B cell (primary cell): ENCODE data around the gene CYP2A6. TPM values are rescaled to one million over a fixed set of nuclear protein-coding genes. Genes with fewer than 3 reads are reported as not detected.
"Not testable (repeated sequence)": the region's sequence is repeated elsewhere in the genome, so short reads cannot be mapped to it uniquely, and the experiment has no call there.

Source experiments
- ATAC-seq: fragments of 200-7000 bp; cut with Tn5 transposase; one replicate; pipeline ENCODE4 v1.10.0; 2021; ENCODE audit warnings: low read depth, mild to moderate bottlenecking, moderate number of reproducible peaks, moderate library complexity
- CTCF ChIA-PET: fragments of 350-600 bp; sonication (Branson Sonifier 250); formaldehyde crosslinking; loops from one replicate; lab custom pipeline; 2021; ENCODE audit warnings: antibody characterized with exemption, inconsistent platforms; lab: Charles Lee
- POLR2A ChIA-PET: fragments of 350-600 bp; sonication (Branson Sonifier 250); formaldehyde crosslinking; loops from one replicate; lab custom pipeline; 2021; ENCODE audit warnings: antibody characterized with exemption; lab: Charles Lee
- DNase-seq: peaks from one replicate; pipeline ENCODE4 v3.0.0; 2013
- H2AFZ ChIP-seq: 2 replicates; pipeline ENCODE4 v1.6.1; 2012; ENCODE audit warnings: mild to moderate bottlenecking, low read depth, low read length; ENCODE audit not compliant: insufficient read depth, poor library complexity, severe bottlenecking
- H3K27ac ChIP-seq, 2 donors: 1 replicate in 1 of 2; 2 replicates in 1 of 2; pipeline ENCODE4 v1.5.1; 2012 to 2013; ENCODE audit warnings: low read length in 2 of 2, mild to moderate bottlenecking in 2 of 2, moderate library complexity in 1 of 2
- H3K27me3 ChIP-seq, 4 experiments: fragments of 200-600 bp in 1 of 4; sonication (generic) in 1 of 4; replicated peaks in 1 of 4; 1 replicate in 2 of 4; 2 replicates in 2 of 4; pipeline versions ENCODE4 v1.6.1 to v1.7.0; 2013 to 2016; ENCODE audit warnings: low read length in 3 of 4, mild to moderate bottlenecking in 2 of 4, mixed read lengths in 1 of 4, moderate library complexity in 1 of 4; ENCODE audit not compliant: insufficient read depth in 4 of 4, control insufficient read depth in 3 of 4; ENCODE audit errors: control extremely low read depth in 1 of 4
- H3K36me3 ChIP-seq, 2 experiments: replicated peaks in 1 of 2; 1 replicate in 1 of 2; 2 replicates in 1 of 2; pipeline versions ENCODE4 v1.6.1 to v1.7.1; 2013; ENCODE audit warnings: low read length in 1 of 2; ENCODE audit not compliant: insufficient read depth in 2 of 2, control insufficient read depth in 1 of 2; ENCODE audit errors: control extremely low read depth in 1 of 2, extremely low read depth in 1 of 2
- H3K4me1 ChIP-seq, 2 donors: fragments of 200-600 bp in 1 of 2; sonication (generic) in 1 of 2; 1 replicate in 1 of 2; 2 replicates in 1 of 2; pipeline versions ENCODE4 v1.5.1 to v1.6.1; 2013 to 2017; ENCODE audit warnings: low read length in 2 of 2; ENCODE audit not compliant: control insufficient read depth in 2 of 2, insufficient read depth in 2 of 2
- H3K4me2 ChIP-seq: replicated peaks from 2 replicates; pipeline ENCODE3; 2012; ENCODE audit warnings: mild to moderate bottlenecking, low read depth, low read length; ENCODE audit not compliant: poor library complexity, severe bottlenecking
- H3K4me3 ChIP-seq, 5 experiments: fragments of 200-600 bp in 1 of 5; sonication (generic) in 1 of 5; 1 replicate in 3 of 5; 2 replicates in 2 of 5; pipeline versions ENCODE4 v1.5.1 to v1.7.0; 2011 to 2016; ENCODE audit warnings: low read length in 4 of 5, mild to moderate bottlenecking in 4 of 5, low read depth in 2 of 5, control low read depth in 1 of 5, moderate library complexity in 1 of 5; ENCODE audit not compliant: insufficient read depth in 1 of 5; ENCODE audit errors: control extremely low read depth in 1 of 5, extremely low read depth in 1 of 5
- H3K79me2 ChIP-seq: fragments of 200-600 bp; sonication (generic); one replicate; pipeline ENCODE4 v1.6.0; 2016; ENCODE audit warnings: low read length; ENCODE audit not compliant: control insufficient read depth, insufficient read depth
- H3K9ac ChIP-seq: fragments of 200-600 bp; sonication (generic); 2 replicates; pipeline ENCODE4 v1.6.1; 2017; ENCODE audit warnings: mild to moderate bottlenecking, low read length, moderate library complexity
- H3K9me3 ChIP-seq, 3 donors: one replicate each; pipeline versions ENCODE4 v1.6.1 to v1.7.1; 2013; ENCODE audit warnings: low read length in 2 of 3; ENCODE audit not compliant: control insufficient read depth in 2 of 3, insufficient read depth in 1 of 3; ENCODE audit errors: control extremely low read depth in 1 of 3
- H4K20me1 ChIP-seq: 2 replicates; pipeline ENCODE4 v1.6.0; 2012; ENCODE audit warnings: mild to moderate bottlenecking, low read length; ENCODE audit not compliant: insufficient read depth, control insufficient read depth, poor library complexity, severe bottlenecking
- H3K27ac Mint-ChIP-seq: one replicate; pipeline ENCODE4 v1.8.0; 2021; ENCODE audit warnings: mixed read lengths
- H3K27me3 Mint-ChIP-seq: one replicate; pipeline ENCODE4 v1.8.0; 2021; ENCODE audit warnings: mixed read lengths
- H3K4me1 Mint-ChIP-seq: one replicate; pipeline ENCODE4 v1.8.0; 2021; ENCODE audit warnings: mixed read lengths
- H3K4me3 Mint-ChIP-seq: one replicate; pipeline ENCODE4 v1.8.0; 2021; ENCODE audit warnings: mixed read lengths
- H3K9me3 Mint-ChIP-seq: one replicate; pipeline ENCODE4 v1.8.0; 2022; ENCODE audit warnings: mixed read lengths; ENCODE audit not compliant: insufficient read depth
- CTCF ChIP-seq: fragments of 200-600 bp; IDR thresholded peaks from one replicate; pipeline ENCODE4 v1.8.0; 2022; ENCODE audit warnings: antibody characterized with exemption, mild to moderate bottlenecking
- EZH2 ChIP-seq: IDR thresholded peaks from 2 replicates; pipeline ENCODE4 v1.6.1; 2012; ENCODE audit warnings: borderline replicate concordance, low read depth, mild to moderate bottlenecking, moderate library complexity, low read length; ENCODE audit not compliant: insufficient read depth, poor library complexity, severe bottlenecking
- WGBS: methylation state at CpG from one replicate; pipeline ENCODE4 v1.1.5; 2013; ENCODE audit warnings: missing lambda C conversion rate; ENCODE audit not compliant: insufficient coverage; 5-methylcytosine and 5-hydroxymethylcytosine counted together
- intact Hi-C: fragments of 100-400 bp; cut with micrococcal nuclease; formaldehyde crosslinking; loops from one replicate; pipeline ENCODE4 v1.10.0; 2022
- polyA plus RNA-seq: library from polyadenylated mRNA; depleted of rRNA; stranded (reverse); fragments of >200 nt; gene quantifications from 2 replicates; pipeline ENCODE4 v1.2.3, GENCODE V29; 2012
- total RNA-seq, 2 donors: library from RNA; stranded (reverse); fragments of 120-200 nt in 1 of 2; gene quantifications; 1 replicate in 1 of 2; 2 replicates in 1 of 2; pipeline versions ENCODE4 v1.2.3 to v1.2.4, GENCODE V29; 2013 to 2022

CYP2A6 gene
- total and polyA plus RNA-seq, 2 donors (not counting 1 experiment from before 2014, with no cell fraction given): not detected

- CTCF ChIA-PET: no interaction called here
- H3K9me3 Mint-ChIP-seq: no peaks in the 10 kb centered on the region
These were observed 7.9 kb upstream of the CYP2A6 start for GRCh38 chr19:40858109-40858508.

DNA sequence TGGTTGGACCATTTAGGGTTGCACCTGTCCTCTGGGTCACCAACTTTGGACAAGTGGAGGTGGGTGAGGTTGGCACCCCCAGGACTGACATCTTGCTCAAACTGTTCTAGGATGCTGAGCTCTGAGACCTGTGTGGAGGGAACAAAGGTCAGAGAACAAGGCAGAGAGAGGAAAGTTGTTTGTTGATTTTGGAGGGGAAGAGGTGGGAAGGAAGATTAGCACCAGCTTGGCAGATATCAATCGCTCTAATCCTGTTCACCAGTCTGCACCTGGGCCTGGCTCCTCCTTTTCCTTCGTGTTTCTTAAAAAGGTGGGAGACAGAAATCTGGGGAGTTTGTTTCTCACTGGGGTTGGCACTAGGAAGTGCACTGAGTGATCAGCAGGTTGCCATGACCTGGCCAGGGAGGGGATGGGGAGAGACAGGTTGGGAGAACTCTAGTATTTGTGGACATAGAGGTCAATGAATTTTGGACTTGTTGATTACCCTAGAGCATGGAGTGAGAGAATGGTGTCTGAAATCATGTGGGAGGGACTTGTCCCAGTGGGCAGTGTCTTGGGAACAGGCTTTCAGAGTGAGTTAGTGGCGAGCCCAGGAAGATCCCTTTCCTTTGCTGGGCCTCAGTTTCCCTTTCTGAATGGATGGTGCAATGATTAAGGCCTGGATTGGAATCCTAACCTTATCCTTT is 2.4 kb upstream of the CYP2A6 start:
- H3K9me3 ChIP-seq, H3K4me1 ChIP-seq, H3K9ac ChIP-seq, ATAC-seq, H3K4me1 Mint-ChIP-seq, H3K27ac Mint-ChIP-seq, H3K9me3 Mint-ChIP-seq, H4K20me1 ChIP-seq, H3K79me2 ChIP-seq, H3K4me2 ChIP-seq, H3K27me3 ChIP-seq, H3K36me3 ChIP-seq, H3K4me3 ChIP-seq, POLR2A ChIA-PET, CTCF ChIA-PET, H3K27ac ChIP-seq, H3K4me3 Mint-ChIP-seq, H2AFZ ChIP-seq, DNase-seq, intact Hi-C loops: not testable (repeated sequence)
- peaks cover 31% of the 10 kb centered on the region for H3K27me3 Mint-ChIP-seq
- WGBS: 78% methylated on average over 1 of the region's 3 CpGs

More at GRCh38 chr19:40858109-40858508, 7.9 kb upstream of the CYP2A6 start:
- no peak for DNase-seq
- H3K36me3 ChIP-seq: no peaks in the 10 kb centered on the region
- H3K4me1 Mint-ChIP-seq: no peaks in the 10 kb centered on the region
- H3K27me3 ChIP-seq: peaks cover 0 to 10% (median 0%) of the 10 kb centered on the region in 4 experiments
- no peak overlapping the region for H2AFZ ChIP-seq
- WGBS: no CpG with 5 or more reads among the region's 5 CpGs
- H4K20me1 ChIP-seq: no peaks in the 10 kb centered on the region
- H3K9ac ChIP-seq: no peak overlapping the region
- no peak overlapping the region for H3K4me3 ChIP-seq
- H3K27me3 Mint-ChIP-seq: peaks cover 10% of the 10 kb centered on the region
- ATAC-seq: no peak
- no peak overlapping the region for H3K27ac Mint-ChIP-seq
- POLR2A ChIA-PET: no interaction called here
- no peak overlapping the region for H3K27ac ChIP-seq
- no peak for TF ChIP-seq CTCF
- TF ChIP-seq EZH2: no peak
- H3K4me2 ChIP-seq: no peak overlapping the region
- no peaks in the 10 kb centered on the region for H3K4me1 ChIP-seq
- no peak overlapping the region for H3K4me3 Mint-ChIP-seq
- no peaks in the 10 kb centered on the region for H3K79me2 ChIP-seq
- intact Hi-C loops: no loop called here
- H3K9me3 ChIP-seq: no peaks in the 10 kb centered on the region

- Mint-ChIP-seq H3K27me3 (peaks cover 40% of the 10 kb centered on the region), H3K4me1 (peaks cover 13% of the 10 kb centered on the region)
- H3K27me3 ChIP-seq, H3K4me3 Mint-ChIP-seq, ATAC-seq, POLR2A ChIA-PET, H3K4me1 ChIP-seq, H2AFZ ChIP-seq, H3K36me3 ChIP-seq, H3K27ac ChIP-seq, H3K4me3 ChIP-seq, CTCF ChIA-PET, H3K9ac ChIP-seq, intact Hi-C loops, H3K9me3 ChIP-seq, H3K4me2 ChIP-seq, H3K79me2 ChIP-seq, H4K20me1 ChIP-seq, H3K27ac Mint-ChIP-seq, H3K9me3 Mint-ChIP-seq: not testable (repeated sequence)
- 91% methylated on average over 6 of the region's 8 CpGs for WGBS
- DNase-seq: peak; percentile 0
These were observed 3.5 kb downstream of the CYP2A6 start for GRCh38 chr19:40846722-40847121.
